ENCODE measurements around the gene SEPSECS. TPM values are rescaled to one million over a fixed set of nuclear protein-coding genes. Genes with fewer than 3 reads are reported as not detected.

The SEPSECS gene
- total RNA-seq, 1 experiment from 2014 or later, result 4.2 TPM

DNA sequence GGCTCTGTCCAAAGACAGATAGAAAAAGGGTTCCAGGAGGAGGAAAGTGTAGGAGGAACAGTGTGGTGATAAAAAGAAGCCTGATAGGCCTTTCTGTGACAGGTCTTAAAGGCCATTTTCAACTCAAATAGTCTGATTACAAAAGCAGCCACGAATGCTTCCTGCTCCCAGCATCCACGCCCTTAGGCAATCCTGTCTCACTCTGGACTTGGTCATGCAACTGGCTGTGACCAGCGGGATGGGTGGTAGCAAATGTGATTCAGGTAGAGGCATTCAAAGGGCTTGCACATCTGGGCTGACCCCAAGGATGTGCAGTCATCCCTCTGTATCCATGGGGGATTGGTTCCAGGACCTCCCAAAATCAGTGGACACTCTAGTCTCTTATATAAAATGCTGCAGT is 14.4 kb upstream of the SEPSECS start:
- Mint-ChIP-seq H3K27ac (no peak overlapping the region), H3K27me3 (ENCODE audit: low read depth) (no peaks in the 10 kb centered on the region), H3K9me3 (no peaks in the 10 kb centered on the region; a peak in 1 of 5 replicates), H3K4me1 (peaks cover 0 to 7% of the 10 kb centered on the region in 2 experiments; a peak in 1 of 4 replicates), H3K4me3 (no peak overlapping the region), H3K36me3 (ENCODE audit: insufficient read depth in 1 of 3, low read depth in 3 of 3) (no peaks in the 10 kb centered on the region)
- Histone ChIP-seq H2BK120ac (ENCODE audit: low read depth, low read length, poor library complexity, severe bottlenecking) (no peak overlapping the region), H3T11ph (ENCODE audit: low read length) (no peak overlapping the region), H3K79me2 (ENCODE audit: insufficient read depth, low read length) (no peaks in the 10 kb centered on the region), H3K79me1 (ENCODE audit: insufficient read depth, low read depth, low read length, poor library complexity, severe bottlenecking) (no peaks in the 10 kb centered on the region), H4K5ac (ENCODE audit: insufficient read length, low read depth, low read length) (no peak overlapping the region), H4K8ac (replicated peaks; ENCODE audit: insufficient read length, low read depth, low read length) (no peak overlapping the region), H3K56ac (ENCODE audit: insufficient read length, low read depth, low read length) (no peak overlapping the region), H2BK12ac (ENCODE audit: insufficient read length, low read depth, low read length) (no peak overlapping the region), H4K20me1 (ENCODE audit: control insufficient read depth, insufficient read depth, insufficient read length) (no peaks in the 10 kb centered on the region), H3K23me2 (ENCODE audit: insufficient read length, low read depth, low read length, poor library complexity, severe bottlenecking) (no peaks in the 10 kb centered on the region), H2BK5ac (ENCODE audit: insufficient read length, low read length) (no peak overlapping the region), H3K4ac (ENCODE audit: low read depth, low read length) (no peak overlapping the region), H3K14ac (ENCODE audit: insufficient read depth, low read length) (no peak overlapping the region), H4K91ac (ENCODE audit: insufficient read length, low read depth, low read length) (no peak overlapping the region), H2BK20ac (ENCODE audit: low read depth, low read length, poor library complexity, severe bottlenecking) (no peak overlapping the region), H3K27me3 (ENCODE audit: insufficient read depth, low read length) (no peaks in the 10 kb centered on the region), H2AK5ac (ENCODE audit: insufficient read length, low read length) (no peak overlapping the region), H3K4me2 (ENCODE audit: insufficient read depth, insufficient read length, low read length) (no peak overlapping the region), H3K4me1 (ENCODE audit: insufficient read depth, low read length) (no peaks in the 10 kb centered on the region), H3K18ac (ENCODE audit: insufficient read length, low read depth, low read length) (no peak overlapping the region), H3K23ac (ENCODE audit: insufficient read length, low read depth, low read length) (no peak overlapping the region), H3K9me3 (ENCODE audit: control insufficient read depth, low read depth, low read length) (no peaks in the 10 kb centered on the region), H3K27ac (ENCODE audit: insufficient read length, low read depth, low read length) (no peak overlapping the region), H2AFZ (ENCODE audit: low read length) (no peak overlapping the region), H3K9ac (ENCODE audit: extremely low read depth, insufficient read length, low read length) (no peak overlapping the region), H2BK15ac (ENCODE audit: low read depth, low read length) (no peak overlapping the region)
- no peak for DNase-seq
- TF ChIP-seq, protein P1, sequence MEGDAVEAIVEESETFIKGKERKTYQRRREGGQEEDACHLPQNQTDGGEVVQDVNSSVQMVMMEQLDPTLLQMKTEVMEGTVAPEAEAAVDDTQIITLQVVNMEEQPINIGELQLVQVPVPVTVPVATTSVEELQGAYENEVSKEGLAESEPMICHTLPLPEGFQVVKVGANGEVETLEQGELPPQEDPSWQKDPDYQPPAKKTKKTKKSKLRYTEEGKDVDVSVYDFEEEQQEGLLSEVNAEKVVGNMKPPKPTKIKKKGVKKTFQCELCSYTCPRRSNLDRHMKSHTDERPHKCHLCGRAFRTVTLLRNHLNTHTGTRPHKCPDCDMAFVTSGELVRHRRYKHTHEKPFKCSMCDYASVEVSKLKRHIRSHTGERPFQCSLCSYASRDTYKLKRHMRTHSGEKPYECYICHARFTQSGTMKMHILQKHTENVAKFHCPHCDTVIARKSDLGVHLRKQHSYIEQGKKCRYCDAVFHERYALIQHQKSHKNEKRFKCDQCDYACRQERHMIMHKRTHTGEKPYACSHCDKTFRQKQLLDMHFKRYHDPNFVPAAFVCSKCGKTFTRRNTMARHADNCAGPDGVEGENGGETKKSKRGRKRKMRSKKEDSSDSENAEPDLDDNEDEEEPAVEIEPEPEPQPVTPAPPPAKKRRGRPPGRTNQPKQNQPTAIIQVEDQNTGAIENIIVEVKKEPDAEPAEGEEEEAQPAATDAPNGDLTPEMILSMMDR (conservative IDR thresholded peaks at IDR 0.05), result no peak
- no CpG with 5 or more reads among the region's 3 CpGs for WGBS (ENCODE audit: extremely low coverage, insufficient read length, low lambda C conversion rate)
